H1 (cell line): ENCODE results near the gene SPPL2B.

Experiments used
- POLR2AphosphoS5 ChIP-seq: IDR thresholded peaks from 2 replicates; pipeline ENCODE4 v1.6.1; 2011; ENCODE audit warnings: low read depth, low read length
- TEAD4 ChIP-seq: IDR thresholded peaks from 2 replicates; pipeline ENCODE4 v1.6.1; 2012; ENCODE audit warnings: low read depth, low read length, inconsistent platforms, mixed read lengths

DNA sequence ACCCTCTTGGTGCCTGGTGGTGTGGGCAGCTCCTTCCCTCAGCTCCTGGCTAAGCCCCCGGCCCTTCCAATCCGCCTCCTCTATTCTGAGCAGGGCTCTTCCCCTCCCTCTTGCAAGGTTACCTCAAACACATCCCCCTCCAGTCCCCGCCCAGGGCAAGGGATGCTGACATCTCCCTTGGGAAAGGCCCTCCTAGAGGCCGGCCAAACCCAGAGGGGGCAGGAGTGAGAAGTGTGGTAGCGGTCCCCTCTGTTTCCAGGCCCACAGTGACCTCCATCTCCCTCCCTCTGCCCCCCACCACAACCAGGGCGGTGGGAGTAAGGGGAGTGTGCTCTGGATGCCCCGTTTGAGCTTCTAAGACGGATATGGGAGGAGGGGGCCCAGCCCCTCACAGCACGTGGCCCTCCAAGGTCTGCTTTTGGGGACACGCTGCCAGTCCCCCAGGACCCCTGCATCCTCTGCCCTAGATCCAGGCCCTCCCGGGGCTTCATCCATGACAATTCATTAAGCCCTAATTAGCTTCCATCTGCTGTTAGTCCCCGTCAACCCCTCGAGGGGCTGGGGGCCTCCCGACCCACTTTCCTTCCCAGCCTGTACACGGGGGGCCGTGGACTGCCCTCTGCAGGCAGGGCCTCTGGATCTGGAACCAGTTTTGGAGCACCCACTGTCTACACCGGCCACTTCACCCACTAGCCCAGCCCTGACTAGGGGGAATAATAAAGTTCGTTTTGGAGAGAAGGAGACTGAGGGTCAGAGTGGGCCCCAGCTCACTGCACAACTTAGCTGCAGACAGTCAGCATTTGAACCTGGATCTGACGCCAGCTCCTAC is 22.8 kb upstream of the SPPL2B start:
- TF ChIP-seq POLR2AphosphoS5 (no peak), TEAD4 (no peak)
